ENCODE data around the gene PPP2R5E.

DNA sequence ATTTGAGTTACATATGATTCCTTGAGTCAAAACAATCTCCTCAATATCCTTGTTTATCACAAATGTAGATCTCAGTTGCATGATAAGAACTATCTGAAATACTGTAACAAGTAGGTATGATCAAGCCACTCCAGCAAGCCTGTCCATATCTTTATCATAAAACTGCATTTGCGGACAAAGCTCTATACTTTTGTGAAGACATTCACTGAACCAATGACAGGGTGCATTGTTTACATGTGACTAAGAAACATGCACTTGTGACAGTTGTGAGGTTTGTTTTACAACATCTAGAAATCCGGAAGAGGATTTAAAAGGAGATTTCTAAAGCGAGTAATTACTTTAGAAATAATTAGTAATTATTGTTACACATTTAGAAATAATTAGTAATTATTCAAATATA lies 111.7 kb downstream of the PPP2R5E start:
- TF ChIP-seq, protein P1, sequence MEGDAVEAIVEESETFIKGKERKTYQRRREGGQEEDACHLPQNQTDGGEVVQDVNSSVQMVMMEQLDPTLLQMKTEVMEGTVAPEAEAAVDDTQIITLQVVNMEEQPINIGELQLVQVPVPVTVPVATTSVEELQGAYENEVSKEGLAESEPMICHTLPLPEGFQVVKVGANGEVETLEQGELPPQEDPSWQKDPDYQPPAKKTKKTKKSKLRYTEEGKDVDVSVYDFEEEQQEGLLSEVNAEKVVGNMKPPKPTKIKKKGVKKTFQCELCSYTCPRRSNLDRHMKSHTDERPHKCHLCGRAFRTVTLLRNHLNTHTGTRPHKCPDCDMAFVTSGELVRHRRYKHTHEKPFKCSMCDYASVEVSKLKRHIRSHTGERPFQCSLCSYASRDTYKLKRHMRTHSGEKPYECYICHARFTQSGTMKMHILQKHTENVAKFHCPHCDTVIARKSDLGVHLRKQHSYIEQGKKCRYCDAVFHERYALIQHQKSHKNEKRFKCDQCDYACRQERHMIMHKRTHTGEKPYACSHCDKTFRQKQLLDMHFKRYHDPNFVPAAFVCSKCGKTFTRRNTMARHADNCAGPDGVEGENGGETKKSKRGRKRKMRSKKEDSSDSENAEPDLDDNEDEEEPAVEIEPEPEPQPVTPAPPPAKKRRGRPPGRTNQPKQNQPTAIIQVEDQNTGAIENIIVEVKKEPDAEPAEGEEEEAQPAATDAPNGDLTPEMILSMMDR (IDR thresholded peaks at IDR 0.05), result no peak
- TF ChIP-seq POLR2A (IDR thresholded peaks at IDR 0.05), result no peak
- TF ChIP-seq EP300 (IDR thresholded peaks at IDR 0.05), result no peak
